ENCODE measurements around the gene CAMK2D.

DNA sequence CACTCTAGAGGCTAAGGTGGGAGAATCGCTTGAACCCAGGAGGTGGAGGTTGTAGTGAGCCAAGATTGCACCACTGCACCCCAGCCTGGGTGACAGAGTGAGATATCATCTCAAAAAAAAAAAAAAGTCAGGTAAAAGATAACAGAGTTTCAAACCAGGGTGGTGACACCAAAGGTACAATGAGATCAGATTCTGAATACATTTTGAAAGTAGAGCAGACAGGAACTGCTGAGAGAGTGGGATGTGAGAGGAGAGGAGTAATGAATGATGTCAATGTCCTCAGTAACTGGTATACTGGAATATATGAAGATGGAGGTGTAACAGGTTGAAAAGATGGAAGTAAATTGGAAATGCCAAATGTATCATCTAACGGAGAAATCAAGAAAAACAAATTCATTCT lies 135.6 kb downstream of the CAMK2D start:
- TF ChIP-seq EZH2 (IDR thresholded peaks at IDR 0.05; ENCODE audit: low read length, unreplicated experiment) (no peak), EZH2phosphoT487 (IDR thresholded peaks at IDR 0.05; ENCODE audit: borderline replicate concordance, low read length) (no peak)
- TF ChIP-seq, protein P1, sequence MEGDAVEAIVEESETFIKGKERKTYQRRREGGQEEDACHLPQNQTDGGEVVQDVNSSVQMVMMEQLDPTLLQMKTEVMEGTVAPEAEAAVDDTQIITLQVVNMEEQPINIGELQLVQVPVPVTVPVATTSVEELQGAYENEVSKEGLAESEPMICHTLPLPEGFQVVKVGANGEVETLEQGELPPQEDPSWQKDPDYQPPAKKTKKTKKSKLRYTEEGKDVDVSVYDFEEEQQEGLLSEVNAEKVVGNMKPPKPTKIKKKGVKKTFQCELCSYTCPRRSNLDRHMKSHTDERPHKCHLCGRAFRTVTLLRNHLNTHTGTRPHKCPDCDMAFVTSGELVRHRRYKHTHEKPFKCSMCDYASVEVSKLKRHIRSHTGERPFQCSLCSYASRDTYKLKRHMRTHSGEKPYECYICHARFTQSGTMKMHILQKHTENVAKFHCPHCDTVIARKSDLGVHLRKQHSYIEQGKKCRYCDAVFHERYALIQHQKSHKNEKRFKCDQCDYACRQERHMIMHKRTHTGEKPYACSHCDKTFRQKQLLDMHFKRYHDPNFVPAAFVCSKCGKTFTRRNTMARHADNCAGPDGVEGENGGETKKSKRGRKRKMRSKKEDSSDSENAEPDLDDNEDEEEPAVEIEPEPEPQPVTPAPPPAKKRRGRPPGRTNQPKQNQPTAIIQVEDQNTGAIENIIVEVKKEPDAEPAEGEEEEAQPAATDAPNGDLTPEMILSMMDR (conservative IDR thresholded peaks at IDR 0.05; ENCODE audit: low read depth, low read length): no peak
